OCI-LY1 (cell line): ENCODE data around the gene IZUMO4.

ENCODE experiments used
- H2AFZ ChIP-seq: fragments of 200-600 bp; sonication (generic), shearing (Covaris generic); 2 replicates; pipeline ENCODE4 v1.6.0; 2014; ENCODE audit warnings: antibody characterized with exemption, mild to moderate bottlenecking, low read length
- H3F3A ChIP-seq: fragments of 200-600 bp; sonication (generic), shearing (Covaris generic); 2 replicates; pipeline ENCODE4 v1.6.0; 2014; ENCODE audit warnings: mild to moderate bottlenecking, antibody characterized with exemption, low read length, moderate library complexity; ENCODE audit not compliant: insufficient read depth
- H3K27ac ChIP-seq: fragments of 200-600 bp; sonication (generic); 2 replicates; pipeline ENCODE4 v1.5.1; 2014; ENCODE audit warnings: low read length, mixed run types, mild to moderate bottlenecking, low read depth; ENCODE audit not compliant: poor library complexity, severe bottlenecking
- H3K27me3 ChIP-seq: fragments of 200-600 bp; sonication (generic); 2 replicates; pipeline ENCODE4 v1.6.0; 2014; ENCODE audit warnings: antibody characterized with exemption, mild to moderate bottlenecking, low read length, moderate library complexity; ENCODE audit not compliant: insufficient read depth
- H3K36me3 ChIP-seq: fragments of 200-600 bp; sonication (generic); 2 replicates; pipeline ENCODE4 v1.6.1; 2014; ENCODE audit warnings: mild to moderate bottlenecking, antibody characterized with exemption, low read length, moderate library complexity, mixed read lengths; ENCODE audit not compliant: insufficient read depth
- H3K4me1 ChIP-seq: fragments of 200-600 bp; sonication (generic); 2 replicates; pipeline ENCODE4 v1.5.1; 2014; ENCODE audit warnings: mild to moderate bottlenecking, low read length, moderate library complexity; ENCODE audit not compliant: insufficient read depth, severe bottlenecking
- H3K4me2 ChIP-seq: fragments of 200-600 bp; sonication (generic), shearing (Covaris generic); 2 replicates; pipeline ENCODE4 v1.6.1; 2014; ENCODE audit warnings: low read length
- H3K4me3 ChIP-seq: fragments of 200-600 bp; sonication (generic); 2 replicates; pipeline ENCODE4 v1.5.1; 2014; ENCODE audit warnings: low read length, low read depth, mild to moderate bottlenecking, mixed read lengths; ENCODE audit not compliant: poor library complexity, severe bottlenecking
- H3K79me2 ChIP-seq: fragments of 200-600 bp; shearing (Covaris generic); 2 replicates; pipeline ENCODE4 v1.6.1; 2016; ENCODE audit warnings: mixed run types, low read length, mixed read lengths; ENCODE audit not compliant: insufficient read depth
- H3K9ac ChIP-seq: fragments of 200-600 bp; sonication (generic), shearing (Covaris generic); 2 replicates; pipeline ENCODE4 v1.6.1; 2014; ENCODE audit warnings: mild to moderate bottlenecking, low read length, mixed read lengths
- H3K9me2 ChIP-seq: fragments of 200-600 bp; sonication (generic), shearing (Covaris generic); 2 replicates; pipeline ENCODE4 v1.6.1; 2014; ENCODE audit warnings: low read depth, mild to moderate bottlenecking, low read length, mixed read lengths
- H3K9me3 ChIP-seq: fragments of 200-600 bp; shearing (Covaris generic); 2 replicates; pipeline ENCODE4 v1.6.1; 2014; ENCODE audit warnings: low read length, mixed read lengths
- H4K20me1 ChIP-seq: fragments of 200-600 bp; sonication (generic), shearing (Covaris generic); 2 replicates; pipeline ENCODE4 v1.6.0; 2016; ENCODE audit warnings: mild to moderate bottlenecking, low read length; ENCODE audit not compliant: insufficient read depth
- CTCF ChIP-seq: fragments of 200-600 bp; sonication (generic), shearing (Covaris generic); IDR thresholded peaks from 2 replicates; pipeline ENCODE4 v1.5.1; 2017; ENCODE audit warnings: mild to moderate bottlenecking, antibody characterized with exemption, low read length, moderate library complexity, mixed read lengths
- EZH2 ChIP-seq: fragments of 200-600 bp; sonication (generic), shearing (Covaris generic); IDR thresholded peaks from 2 replicates; pipeline ENCODE4 v1.8.0; 2017; ENCODE audit warnings: borderline replicate concordance, mixed run types, mild to moderate bottlenecking, antibody characterized with exemption, low read length, moderate library complexity, mixed read lengths

The IZUMO4 gene

DNA sequence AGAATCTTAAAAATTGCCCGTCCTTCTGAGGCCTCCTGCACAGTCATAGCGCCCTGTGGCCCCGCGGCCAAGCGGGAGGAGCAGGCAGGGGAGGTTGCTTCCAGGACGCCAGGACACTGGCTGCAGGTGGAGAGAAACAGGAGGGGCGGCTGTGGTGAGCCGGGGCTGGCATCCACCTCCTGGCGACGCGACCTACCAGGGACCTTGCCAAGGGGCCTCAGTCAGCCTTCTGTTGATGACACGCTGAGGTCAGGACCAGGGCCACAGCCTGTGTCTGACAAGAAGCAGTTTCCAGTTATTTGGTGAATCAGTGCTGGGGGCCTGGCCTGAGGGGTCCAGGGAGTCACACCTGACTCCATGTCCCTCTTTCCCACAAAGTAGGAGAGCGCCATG lies 32.3 kb upstream of the IZUMO4 start:
- H3K4me2 ChIP-seq: no peak overlapping the region
- no peaks in the 10 kb centered on the region for H3F3A ChIP-seq
- peaks cover 39% of the 10 kb centered on the region for H3K4me1 ChIP-seq

DNA sequence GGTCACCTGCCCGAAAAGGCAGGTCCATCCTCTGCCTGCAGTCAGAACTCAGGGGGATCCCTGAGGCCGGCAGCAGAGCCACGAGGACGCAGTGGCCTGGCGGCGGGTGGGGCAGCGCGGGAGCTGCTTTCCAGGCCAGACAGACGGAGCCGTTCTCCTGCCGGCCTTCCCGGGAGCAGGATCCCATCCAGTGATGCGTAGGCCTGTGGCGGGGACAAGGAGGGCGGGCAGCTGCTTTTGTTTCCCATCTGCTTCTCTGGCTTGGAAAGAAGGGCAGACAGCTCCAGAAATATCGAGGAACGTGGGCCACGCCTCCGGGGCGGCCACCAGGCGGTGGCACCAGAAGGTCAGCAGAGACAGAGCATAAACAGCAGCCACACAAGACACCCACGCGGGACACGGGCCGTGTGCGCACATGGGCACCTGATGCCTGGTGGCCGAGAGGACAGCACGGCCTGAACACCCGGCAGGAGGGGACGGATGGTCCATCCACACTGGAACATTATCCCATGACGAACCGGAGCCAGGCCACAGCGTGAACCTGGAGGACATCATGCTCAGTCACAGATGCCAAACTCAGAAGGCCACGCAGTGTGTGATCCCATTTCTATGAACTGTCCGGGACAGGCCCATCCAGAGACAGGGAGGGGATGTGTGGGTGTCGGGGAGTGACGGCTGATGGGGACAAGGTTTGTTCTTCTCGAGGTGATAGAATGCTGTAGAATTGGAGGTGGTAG lies 31.8 kb upstream of the IZUMO4 start:
- Histone ChIP-seq H3K9me2 (no peaks in the 10 kb centered on the region), H2AFZ (no peak overlapping the region), H3F3A (no peaks in the 10 kb centered on the region), H3K9ac (no peak overlapping the region), H4K20me1 (no peaks in the 10 kb centered on the region), H3K9me3 (no peaks in the 10 kb centered on the region), H3K27me3 (no peaks in the 10 kb centered on the region), H3K36me3 (no peaks in the 10 kb centered on the region; the same call in 1 of the 2 replicates), H3K79me2 (no peaks in the 10 kb centered on the region), H3K4me2 (no peak overlapping the region), H3K4me3 (no peak overlapping the region), H3K27ac (peak overlapping the region; percentile 51), H3K4me1 (peaks cover 33% of the 10 kb centered on the region)
- no peak for TF ChIP-seq EZH2
- no peak for TF ChIP-seq CTCF

More for the DNA sequence above, 32.3 kb upstream of the IZUMO4 start:
- H4K20me1 ChIP-seq: no peaks in the 10 kb centered on the region
- no peak overlapping the region for H3K9ac ChIP-seq
- TF ChIP-seq EZH2 (no peak), CTCF (no peak)
- peak overlapping the region; percentile 51 for H3K27ac ChIP-seq
- H3K27me3 ChIP-seq: no peaks in the 10 kb centered on the region
- no peaks in the 10 kb centered on the region; the same call in 1 of the 2 replicates for H3K36me3 ChIP-seq
- H3K9me3 ChIP-seq: no peaks in the 10 kb centered on the region
- no peaks in the 10 kb centered on the region for H3K79me2 ChIP-seq
- H3K9me2 ChIP-seq: no peaks in the 10 kb centered on the region
- no peak overlapping the region for H2AFZ ChIP-seq
- H3K4me3 ChIP-seq: no peak overlapping the region

DNA sequence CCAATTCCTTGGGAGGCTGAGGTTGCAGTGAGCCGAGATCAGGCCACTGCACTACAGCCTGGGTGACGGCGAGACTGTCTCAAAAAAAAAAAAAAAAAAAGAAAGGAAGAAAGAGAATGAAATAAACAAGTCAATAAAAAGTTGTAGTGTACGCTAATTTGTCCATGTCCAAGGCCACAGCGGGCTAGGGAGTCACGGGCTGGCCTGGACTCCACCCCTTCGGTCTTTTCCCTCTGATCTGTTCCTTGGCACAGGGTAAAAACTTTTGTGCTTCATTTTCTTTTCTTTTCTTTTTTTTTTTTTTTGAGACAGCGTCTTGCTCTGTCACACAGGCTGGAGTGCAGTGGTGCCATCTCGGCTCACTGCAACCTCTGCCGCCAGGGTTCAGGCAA lies 26.3 kb upstream of the IZUMO4 start:
- Histone ChIP-seq H3K9me2 (no peaks in the 10 kb centered on the region), H3F3A (no peaks in the 10 kb centered on the region), H4K20me1 (no peaks in the 10 kb centered on the region), H3K4me1 (peaks cover 18% of the 10 kb centered on the region), H3K4me2 (no peak overlapping the region), H3K4me3 (no peak overlapping the region), H3K9ac (no peak overlapping the region), H3K79me2 (no peaks in the 10 kb centered on the region), H3K27me3 (no peaks in the 10 kb centered on the region), H3K9me3 (no peaks in the 10 kb centered on the region), H3K36me3 (peaks cover 28% of the 10 kb centered on the region), H3K27ac (no peak overlapping the region), H2AFZ (no peak overlapping the region)
- no peak for TF ChIP-seq EZH2
- no peak for TF ChIP-seq CTCF
